ENCODE measurements around the gene CBFB. TPM values are rescaled to one million over a fixed set of nuclear protein-coding genes. Genes with fewer than 3 reads are reported as not detected.
A peak's percentile ranks its signal among the peaks of the same experiment; 100 is the strongest.

The CBFB gene
- total and polyA plus RNA-seq, 2 of the 4 experiments (the other 2 are of a cell fraction): 44.2 to 48.0 TPM

DNA sequence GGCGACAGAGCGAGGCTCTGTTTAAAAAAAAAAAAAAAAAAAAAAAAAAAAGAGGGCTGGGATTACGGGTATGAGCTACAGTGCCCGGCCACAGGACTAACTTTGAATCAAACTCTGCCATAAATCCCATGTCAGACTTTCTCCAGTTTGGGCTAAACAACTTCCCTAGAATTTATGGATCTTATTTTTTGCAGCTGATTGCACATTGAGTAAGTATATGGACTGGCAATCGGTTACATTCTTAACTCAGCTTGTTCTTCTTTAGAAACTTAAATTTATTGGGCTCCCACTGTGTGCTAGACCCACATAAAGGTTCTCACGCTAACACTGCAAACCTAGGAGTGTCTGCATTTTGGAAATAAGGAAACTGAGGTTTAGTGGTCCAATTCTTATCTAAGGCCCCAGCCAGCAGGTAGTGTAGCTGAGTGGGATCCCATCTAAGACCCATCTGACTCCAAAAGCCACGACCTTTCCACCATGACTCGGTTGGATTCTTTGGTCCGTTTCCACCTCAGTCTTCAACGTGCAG lies 718 bp upstream of the CBFB start:
- Histone ChIP-seq H3K9me3 (ENCODE audit: control insufficient read depth, insufficient read depth, low read length) (no peaks in the 10 kb centered on the region), H3K4me2 (ENCODE audit: low read depth, low read length) (peak overlapping the region; percentile 86), H2AK9ac (replicated peaks; ENCODE audit: low read depth, low read length, poor library complexity) (peak overlapping the region; percentile 78), H2BK20ac (ENCODE audit: low read depth, low read length) (peak overlapping the region; percentile 35; the same call in 1 of the 2 replicates), H4K20me1 (ENCODE audit: insufficient read depth, low read length) (peaks cover 27% of the 10 kb centered on the region), H3K27ac (ENCODE audit: insufficient read depth, low read length) (peak overlapping the region; percentile 99), H3K4ac (ENCODE audit: low read depth, low read length) (peak overlapping the region; percentile 98), H3K4me3 (ENCODE audit: insufficient read depth, low read depth, low read length) (peak overlapping the region; percentile 80), H4K5ac (ENCODE audit: low read depth, low read length) (peak overlapping the region; percentile 99), H2BK5ac (ENCODE audit: low read depth, low read length, poor library complexity, severe bottlenecking) (peak overlapping the region; percentile 96), H3K9ac (ENCODE audit: low read depth, low read length) (peak overlapping the region; percentile 99), H3K36me3 (ENCODE audit: control insufficient read depth, insufficient read depth, low read length) (peaks cover 5% of the 10 kb centered on the region), H3K9me1 (ENCODE audit: insufficient read depth, low read length) (peaks cover 6% of the 10 kb centered on the region; the same call in 1 of the 2 replicates), H2BK15ac (ENCODE audit: low read depth, low read length) (peak overlapping the region; percentile 17; the same call in 1 of the 3 replicates), H3K27me3 (ENCODE audit: control insufficient read depth, insufficient read depth, low read length) (no peaks in the 10 kb centered on the region), H3K79me1 (ENCODE audit: low read depth in 1 of 2, low read length in 2 of 2) (peaks cover 5 to 19% of the 10 kb centered on the region in 2 experiments; a peak in 3 of 4 replicates), H3K18ac (ENCODE audit: low read depth, low read length) (peak overlapping the region; percentile 92), H3K23ac (ENCODE audit: low read depth, low read length) (peak overlapping the region; percentile 88), H2AFZ (replicated peaks; ENCODE audit: low read length, poor library complexity) (peak overlapping the region; percentile 96), H2AK5ac (ENCODE audit: low read depth, low read length) (peak overlapping the region; percentile 50), H3K4me1 (ENCODE audit: control insufficient read depth, insufficient read depth, low read length) (peaks cover 5% of the 10 kb centered on the region), H3K56ac (ENCODE audit: extremely low read depth, insufficient read depth, low read length) (peak overlapping the region; percentile 93), H3K14ac (replicated peaks; ENCODE audit: low read depth, low read length) (peak overlapping the region; percentile 99), H2BK120ac (ENCODE audit: low read depth, low read length) (peak overlapping the region; percentile 81), H4K91ac (ENCODE audit: insufficient read depth, low read depth, low read length) (peak overlapping the region; percentile 92), H4K8ac (ENCODE audit: low read depth in 2 of 2, low read length in 2 of 2) (peak overlapping the region; percentile 96 to 99)
- ATAC-seq (ENCODE audit: low read depth) (peak; percentile 3), DNase-seq (no peak)
- intact Hi-C loops (cut with micrococcal nuclease): no loop called here
- no TSS peak for BruUV-seq (replicated peaks)
- in situ Hi-C loops (cut with MboI; ENCODE audit: low sequenced_read_pairs): no loop called here
- dilution Hi-C loops (cut with HindIII; ENCODE audit: low sequenced_read_pairs, unreplicated experiment): no loop called here
- TF ChIP-seq CEBPB (IDR thresholded peaks at IDR 0.05; ENCODE audit: low read depth, low read length): no peak
- TF ChIP-seq POLR2A (IDR thresholded peaks at IDR 0.05; ENCODE audit: low read depth, low read length): no peak
- no peak for TF ChIP-seq MAFK (IDR thresholded peaks at IDR 0.05; ENCODE audit: low read depth, low read length)
- TF ChIP-seq, protein P1, sequence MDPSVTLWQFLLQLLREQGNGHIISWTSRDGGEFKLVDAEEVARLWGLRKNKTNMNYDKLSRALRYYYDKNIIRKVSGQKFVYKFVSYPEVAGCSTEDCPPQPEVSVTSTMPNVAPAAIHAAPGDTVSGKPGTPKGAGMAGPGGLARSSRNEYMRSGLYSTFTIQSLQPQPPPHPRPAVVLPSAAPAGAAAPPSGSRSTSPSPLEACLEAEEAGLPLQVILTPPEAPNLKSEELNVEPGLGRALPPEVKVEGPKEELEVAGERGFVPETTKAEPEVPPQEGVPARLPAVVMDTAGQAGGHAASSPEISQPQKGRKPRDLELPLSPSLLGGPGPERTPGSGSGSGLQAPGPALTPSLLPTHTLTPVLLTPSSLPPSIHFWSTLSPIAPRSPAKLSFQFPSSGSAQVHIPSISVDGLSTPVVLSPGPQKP (IDR thresholded peaks at IDR 0.05; ENCODE audit: borderline replicate concordance, low read depth, low read length): no peak
- no peak for TF ChIP-seq MAZ (IDR thresholded peaks at IDR 0.05; ENCODE audit: borderline replicate concordance, low read depth, low read length)
- TF ChIP-seq, protein P2, sequence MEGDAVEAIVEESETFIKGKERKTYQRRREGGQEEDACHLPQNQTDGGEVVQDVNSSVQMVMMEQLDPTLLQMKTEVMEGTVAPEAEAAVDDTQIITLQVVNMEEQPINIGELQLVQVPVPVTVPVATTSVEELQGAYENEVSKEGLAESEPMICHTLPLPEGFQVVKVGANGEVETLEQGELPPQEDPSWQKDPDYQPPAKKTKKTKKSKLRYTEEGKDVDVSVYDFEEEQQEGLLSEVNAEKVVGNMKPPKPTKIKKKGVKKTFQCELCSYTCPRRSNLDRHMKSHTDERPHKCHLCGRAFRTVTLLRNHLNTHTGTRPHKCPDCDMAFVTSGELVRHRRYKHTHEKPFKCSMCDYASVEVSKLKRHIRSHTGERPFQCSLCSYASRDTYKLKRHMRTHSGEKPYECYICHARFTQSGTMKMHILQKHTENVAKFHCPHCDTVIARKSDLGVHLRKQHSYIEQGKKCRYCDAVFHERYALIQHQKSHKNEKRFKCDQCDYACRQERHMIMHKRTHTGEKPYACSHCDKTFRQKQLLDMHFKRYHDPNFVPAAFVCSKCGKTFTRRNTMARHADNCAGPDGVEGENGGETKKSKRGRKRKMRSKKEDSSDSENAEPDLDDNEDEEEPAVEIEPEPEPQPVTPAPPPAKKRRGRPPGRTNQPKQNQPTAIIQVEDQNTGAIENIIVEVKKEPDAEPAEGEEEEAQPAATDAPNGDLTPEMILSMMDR (conservative IDR thresholded peaks at IDR 0.05; ENCODE audit: low read depth, low read length): no peak
- TF ChIP-seq MXI1 (IDR thresholded peaks at IDR 0.05; ENCODE audit: borderline replicate concordance, low read depth, low read length): no peak
- TF ChIP-seq BHLHE40 (IDR thresholded peaks at IDR 0.05; ENCODE audit: low read depth, low read length): no peak
- no peak for TF ChIP-seq RFX5 (IDR thresholded peaks at IDR 0.05; ENCODE audit: low read depth, low read length)
- TF ChIP-seq, protein P3, sequence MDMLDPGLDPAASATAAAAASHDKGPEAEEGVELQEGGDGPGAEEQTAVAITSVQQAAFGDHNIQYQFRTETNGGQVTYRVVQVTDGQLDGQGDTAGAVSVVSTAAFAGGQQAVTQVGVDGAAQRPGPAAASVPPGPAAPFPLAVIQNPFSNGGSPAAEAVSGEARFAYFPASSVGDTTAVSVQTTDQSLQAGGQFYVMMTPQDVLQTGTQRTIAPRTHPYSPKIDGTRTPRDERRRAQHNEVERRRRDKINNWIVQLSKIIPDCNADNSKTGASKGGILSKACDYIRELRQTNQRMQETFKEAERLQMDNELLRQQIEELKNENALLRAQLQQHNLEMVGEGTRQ (IDR thresholded peaks at IDR 0.05; ENCODE audit: low read depth, low read length): no peak
- no peak for TF ChIP-seq FOS (IDR thresholded peaks at IDR 0.05; ENCODE audit: low read depth, low read length)
- no peak for TF ChIP-seq SMC3 (IDR thresholded peaks at IDR 0.05; ENCODE audit: low read depth, low read length)
- POLR2A ChIA-PET (ENCODE audit: unreplicated experiment): interaction anchor here (0.6 to 1.0 kb wide), 2 partner anchors 9 to 127 kb away, joined by 4 read pairs; no protein-coding TSS in a partner anchor
- no CpG with 5 or more reads among the region's 10 CpGs for WGBS, 2 experiments (ENCODE audit: extremely low coverage in 2 of 2, insufficient read length in 1 of 2)
- CTCF ChIA-PET: interaction anchor here (0.6 to 1.4 kb wide), 4 partner anchors 10 to 127 kb away, joined by 3 to 5 read pairs (median 3); no protein-coding TSS in a partner anchor

Measured in IMR-90 (cell line).